HEK293 (cell line): Measurements from ENCODE around the gene NDUFB10.

Experiments used
- CTCF ChIA-PET: fragments of 350-600 bp; formaldehyde crosslinking; extraction: SDS; loops from one replicate; lab custom pipeline; 2021; ENCODE audit warnings: antibody characterized with exemption; lab: Yijun Ruan, JAX
- POLR2A ChIA-PET: fragments of 300-600 bp; formaldehyde crosslinking; extraction: SDS; loops from one replicate; lab custom pipeline; 2020; ENCODE audit warnings: antibody characterized with exemption, inconsistent platforms; lab: Yijun Ruan, JAX
- H3K27ac ChIP-seq: fragments of 200-500 bp; sonication (Bioruptor generic); 2 replicates; pipeline ENCODE4 v1.5.1; 2014; ENCODE audit warnings: low read depth, low read length, control low read depth, inconsistent platforms; ENCODE audit errors: extremely low read depth
- H3K36me3 ChIP-seq, 2 experiments: fragments of 200-500 bp in 1 of 2; sonication (Bioruptor generic) in 1 of 2; 1 replicate in 1 of 2; 2 replicates in 1 of 2; pipeline ENCODE4 v1.5.1; 2014 to 2017; ENCODE audit warnings: inconsistent platforms in 2 of 2, low read length in 2 of 2; ENCODE audit not compliant: control insufficient read depth in 2 of 2, insufficient read depth in 1 of 2
- H3K4me1 ChIP-seq: fragments of 200-500 bp; sonication (Bioruptor generic); 2 replicates; pipeline ENCODE4 v1.5.1; 2014; ENCODE audit warnings: mild to moderate bottlenecking, low read length, inconsistent platforms; ENCODE audit not compliant: control insufficient read depth, insufficient read depth
- H3K4me3 ChIP-seq: 2 replicates; pipeline ENCODE4 v1.5.1; 2011; ENCODE audit warnings: low read depth, mild to moderate bottlenecking, control low read depth, low read length, moderate library complexity
- H3K9me3 ChIP-seq: fragments of 200-500 bp; sonication (Bioruptor generic); 2 replicates; pipeline ENCODE4 v1.5.1; 2014; ENCODE audit warnings: low read depth, low read length, inconsistent platforms; ENCODE audit not compliant: control insufficient read depth, insufficient read depth
- GLIS2 ChIP-seq: fragments of 450-650 bp; formaldehyde crosslinking; IDR thresholded peaks from 2 replicates; pipeline ENCODE4 v1.5.1; 2016; ENCODE audit warnings: missing biosample characterization, missing genetic modification characterization
- REPIN1 ChIP-seq: fragments of 450-650 bp; formaldehyde crosslinking; IDR thresholded peaks from 2 replicates; pipeline ENCODE4 v1.5.1; 2017; ENCODE audit warnings: missing biosample characterization, missing genetic modification characterization, low read depth
- ZFP3 ChIP-seq: fragments of 450-650 bp; formaldehyde crosslinking; IDR thresholded peaks from 2 replicates; pipeline ENCODE4 v1.5.1; 2016; ENCODE audit warnings: low read depth, missing biosample characterization, missing genetic modification characterization
- ZNF202 ChIP-seq: fragments of 450-650 bp; formaldehyde crosslinking; IDR thresholded peaks from 2 replicates; pipeline ENCODE4 v1.5.1; 2016; ENCODE audit warnings: missing biosample characterization, missing genetic modification characterization, borderline replicate concordance
- ZNF302 ChIP-seq: fragments of 450-650 bp; formaldehyde crosslinking; IDR thresholded peaks from 2 replicates; pipeline ENCODE4 v1.5.1; 2016; ENCODE audit warnings: missing biosample characterization, missing genetic modification characterization, low read depth
- ZNF341 ChIP-seq: fragments of 450-650 bp; formaldehyde crosslinking; IDR thresholded peaks from 2 replicates; pipeline ENCODE4; 2016; ENCODE audit warnings: low read depth, missing biosample characterization, missing genetic modification characterization
- ZNF426 ChIP-seq: fragments of 450-650 bp; formaldehyde crosslinking; IDR thresholded peaks from 2 replicates; pipeline ENCODE4 v1.5.1; 2017; ENCODE audit warnings: missing biosample characterization, missing genetic modification characterization, mild to moderate bottlenecking, inconsistent platforms, moderate library complexity
- ZNF530 ChIP-seq: fragments of 450-650 bp; formaldehyde crosslinking; IDR thresholded peaks from 2 replicates; pipeline ENCODE4 v1.5.1; 2016; ENCODE audit warnings: low read depth, missing biosample characterization, missing genetic modification characterization
- ZNF600 ChIP-seq: fragments of 450-650 bp; formaldehyde crosslinking; IDR thresholded peaks from 2 replicates; pipeline ENCODE4 v1.5.1; 2016; ENCODE audit warnings: missing biosample characterization, missing genetic modification characterization
- ZNF621 ChIP-seq: fragments of 450-650 bp; formaldehyde crosslinking; IDR thresholded peaks from 2 replicates; pipeline ENCODE4 v1.5.1; 2017; ENCODE audit warnings: missing biosample characterization, missing genetic modification characterization
- ZNF658 ChIP-seq: fragments of 450-650 bp; formaldehyde crosslinking; IDR thresholded peaks from 2 replicates; pipeline ENCODE4; 2016; ENCODE audit warnings: missing biosample characterization, missing genetic modification characterization
- ZSCAN23 ChIP-seq: fragments of 450-650 bp; formaldehyde crosslinking; IDR thresholded peaks from 2 replicates; pipeline ENCODE4 v1.5.1; 2016; ENCODE audit warnings: missing biosample characterization, missing genetic modification characterization
- TF ChIP-seq, protein P1 (sequence below): fragments of 450-650 bp; formaldehyde crosslinking; IDR thresholded peaks from 2 replicates; pipeline ENCODE4 v1.5.1; 2016; ENCODE audit warnings: missing biosample characterization, missing genetic modification characterization
- TF ChIP-seq, protein P2 (sequence below): fragments of 450-650 bp; formaldehyde crosslinking; IDR thresholded peaks from 2 replicates; pipeline ENCODE4 v1.5.1; 2016; ENCODE audit warnings: missing biosample characterization, missing genetic modification characterization
- TF ChIP-seq, protein P3 (sequence below): fragments of 450-650 bp; formaldehyde crosslinking; conservative IDR thresholded peaks from 2 replicates; pipeline ENCODE4 v1.5.1; 2016; ENCODE audit warnings: low read depth, missing biosample characterization, missing genetic modification characterization

NDUFB10 gene

DNA sequence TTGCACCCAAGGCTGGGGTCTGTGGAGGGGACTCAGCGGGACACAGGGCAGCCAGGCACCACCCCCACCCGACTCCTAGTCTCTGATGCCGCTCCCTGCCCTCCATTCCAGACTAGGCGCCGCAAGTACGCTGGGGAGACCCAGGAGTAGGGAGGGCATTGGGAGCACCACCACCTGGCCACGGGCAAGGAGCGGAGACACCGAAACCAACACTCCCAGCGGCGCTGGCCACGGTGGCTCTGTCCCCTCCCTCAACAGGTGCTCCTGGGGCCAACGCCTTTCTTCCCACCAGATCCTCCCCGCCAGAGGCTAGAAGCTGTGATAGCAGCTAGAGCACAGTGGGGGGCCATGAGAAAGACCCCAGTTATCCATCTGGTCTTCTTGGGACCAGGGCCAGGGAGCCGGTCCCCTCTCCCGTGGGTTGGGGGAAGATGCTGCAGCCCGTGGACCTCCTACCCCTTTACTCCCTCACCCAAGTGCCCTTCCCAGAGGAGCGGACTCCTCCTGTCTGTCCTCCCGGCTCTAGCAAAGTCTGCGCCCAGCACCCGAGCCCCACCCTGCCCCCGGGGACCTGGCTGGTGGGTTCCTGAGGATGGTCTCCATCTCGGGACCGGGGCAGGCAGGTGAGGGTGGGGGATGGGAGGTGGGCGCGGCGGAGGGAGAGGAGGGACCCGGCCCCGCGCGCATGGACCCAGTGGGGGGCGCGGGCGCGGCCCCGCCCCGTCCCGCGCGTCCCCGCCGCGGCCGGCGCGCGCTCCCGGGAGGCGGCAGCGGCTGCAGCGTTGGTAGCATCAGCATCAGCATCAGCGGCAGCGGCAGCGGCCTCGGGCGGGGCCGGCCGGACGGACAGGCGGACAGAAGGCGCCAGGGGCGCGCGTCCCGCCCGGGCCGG, 30.1 kb downstream of the NDUFB10 start, which contains the start of gene SYNGR3 (continued):
- TF ChIP-seq, protein P1, sequence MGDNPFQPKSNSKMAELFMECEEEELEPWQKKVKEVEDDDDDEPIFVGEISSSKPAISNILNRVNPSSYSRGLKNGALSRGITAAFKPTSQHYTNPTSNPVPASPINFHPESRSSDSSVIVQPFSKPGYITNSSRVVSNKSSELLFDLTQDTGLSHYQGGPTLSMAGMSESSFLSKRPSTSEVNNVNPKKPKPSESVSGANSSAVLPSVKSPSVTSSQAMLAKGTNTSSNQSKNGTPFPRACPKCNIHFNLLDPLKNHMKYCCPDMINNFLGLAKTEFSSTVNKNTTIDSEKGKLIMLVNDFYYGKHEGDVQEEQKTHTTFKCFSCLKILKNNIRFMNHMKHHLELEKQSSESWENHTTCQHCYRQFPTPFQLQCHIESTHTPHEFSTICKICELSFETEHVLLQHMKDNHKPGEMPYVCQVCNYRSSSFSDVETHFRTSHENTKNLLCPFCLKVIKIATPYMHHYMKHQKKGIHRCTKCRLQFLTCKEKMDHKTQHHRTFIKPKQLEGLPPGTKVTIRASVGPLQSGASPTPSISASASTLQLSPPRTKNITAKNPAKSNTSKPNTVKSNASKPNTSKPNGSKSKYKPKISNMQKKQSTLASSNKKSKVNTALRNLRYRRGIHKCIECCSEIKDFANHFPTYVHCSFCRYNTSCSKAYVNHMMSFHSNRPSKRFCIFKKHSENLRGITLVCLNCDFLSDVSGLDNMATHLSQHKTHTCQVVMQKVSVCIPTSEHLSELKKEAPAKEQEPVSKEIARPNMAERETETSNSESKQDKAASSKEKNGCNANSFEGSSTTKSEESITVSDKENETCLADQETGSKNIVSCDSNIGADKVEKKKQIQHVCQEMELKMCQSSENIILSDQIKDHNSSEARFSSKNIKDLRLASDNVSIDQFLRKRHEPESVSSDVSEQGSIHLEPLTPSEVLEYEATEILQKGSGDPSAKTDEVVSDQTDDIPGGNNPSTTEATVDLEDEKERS (tag by site-specific recombination) = no peak
- no peak for TF ChIP-seq ZNF302 (tag by site-specific recombination)
- no peak for TF ChIP-seq ZNF658 (tag by site-specific recombination)
- TF ChIP-seq, protein P2, sequence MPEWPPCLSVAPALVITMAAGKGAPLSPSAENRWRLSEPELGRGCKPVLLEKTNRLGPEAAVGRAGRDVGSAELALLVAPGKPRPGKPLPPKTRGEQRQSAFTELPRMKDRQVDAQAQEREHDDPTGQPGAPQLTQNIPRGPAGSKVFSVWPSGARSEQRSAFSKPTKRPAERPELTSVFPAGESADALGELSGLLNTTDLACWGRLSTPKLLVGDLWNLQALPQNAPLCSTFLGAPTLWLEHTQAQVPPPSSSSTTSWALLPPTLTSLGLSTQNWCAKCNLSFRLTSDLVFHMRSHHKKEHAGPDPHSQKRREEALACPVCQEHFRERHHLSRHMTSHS (tag by site-specific recombination) = no peak
- no peak for TF ChIP-seq ZNF530
- TF ChIP-seq, all 188 proteins: peak for 32

DNA sequence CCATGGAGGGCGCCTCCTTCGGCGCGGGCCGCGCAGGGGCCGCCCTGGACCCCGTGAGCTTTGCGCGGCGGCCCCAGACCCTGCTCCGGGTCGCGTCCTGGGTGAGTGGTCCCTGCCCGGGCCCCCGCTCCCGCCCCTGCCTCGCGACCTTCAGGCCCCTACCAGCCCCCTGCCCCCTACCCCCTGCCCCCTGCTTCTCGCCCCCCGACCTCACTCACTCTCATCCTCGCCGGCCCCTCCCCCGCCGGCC, 30.7 kb downstream of the NDUFB10 start:
- H3K27ac ChIP-seq = no peak overlapping the region
- ChIA-PET POLR2A (interaction anchor here (1.5 to 1.7 kb wide), 2 partner anchors 19 to 25 kb away, joined by 6 to 8 read pairs; partner anchors contain the start of genes RPS2 and TBL3), CTCF (interaction anchor here (0.6 to 1.6 kb wide), 2 partner anchors 14 to 131 kb away, joined by 3 to 8 read pairs; no protein-coding TSS in a partner anchor)
- H3K9me3 ChIP-seq = no peaks in the 10 kb centered on the region
- H3K36me3 ChIP-seq = peaks cover 0 to 22% of the 10 kb centered on the region in 2 experiments; a peak in 1 of 3 replicates
- H3K4me1 ChIP-seq = peaks cover 4% of the 10 kb centered on the region
- H3K4me3 ChIP-seq = peak overlapping the region; percentile 45
- TF ChIP-seq, protein P3, sequence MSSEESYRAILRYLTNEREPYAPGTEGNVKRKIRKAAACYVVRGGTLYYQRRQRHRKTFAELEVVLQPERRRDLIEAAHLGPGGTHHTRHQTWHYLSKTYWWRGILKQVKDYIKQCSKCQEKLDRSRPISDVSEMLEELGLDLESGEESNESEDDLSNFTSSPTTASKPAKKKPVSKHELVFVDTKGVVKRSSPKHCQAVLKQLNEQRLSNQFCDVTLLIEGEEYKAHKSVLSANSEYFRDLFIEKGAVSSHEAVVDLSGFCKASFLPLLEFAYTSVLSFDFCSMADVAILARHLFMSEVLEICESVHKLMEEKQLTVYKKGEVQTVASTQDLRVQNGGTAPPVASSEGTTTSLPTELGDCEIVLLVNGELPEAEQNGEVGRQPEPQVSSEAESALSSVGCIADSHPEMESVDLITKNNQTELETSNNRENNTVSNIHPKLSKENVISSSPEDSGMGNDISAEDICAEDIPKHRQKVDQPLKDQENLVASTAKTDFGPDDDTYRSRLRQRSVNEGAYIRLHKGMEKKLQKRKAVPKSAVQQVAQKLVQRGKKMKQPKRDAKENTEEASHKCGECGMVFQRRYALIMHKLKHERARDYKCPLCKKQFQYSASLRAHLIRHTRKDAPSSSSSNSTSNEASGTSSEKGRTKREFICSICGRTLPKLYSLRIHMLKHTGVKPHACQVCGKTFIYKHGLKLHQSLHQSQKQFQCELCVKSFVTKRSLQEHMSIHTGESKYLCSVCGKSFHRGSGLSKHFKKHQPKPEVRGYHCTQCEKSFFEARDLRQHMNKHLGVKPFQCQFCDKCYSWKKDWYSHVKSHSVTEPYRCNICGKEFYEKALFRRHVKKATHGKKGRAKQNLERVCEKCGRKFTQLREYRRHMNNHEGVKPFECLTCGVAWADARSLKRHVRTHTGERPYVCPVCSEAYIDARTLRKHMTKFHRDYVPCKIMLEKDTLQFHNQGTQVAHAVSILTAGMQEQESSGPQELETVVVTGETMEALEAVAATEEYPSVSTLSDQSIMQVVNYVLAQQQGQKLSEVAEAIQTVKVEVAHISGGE (tag by site-specific recombination) = no peak
- TF ChIP-seq ZSCAN23 (tag by site-specific recombination) (no peak), ZNF621 (tag by site-specific recombination) (no peak), ZNF426 (tag by site-specific recombination) (no peak), ZFP3 (tag by site-specific recombination) (no peak), GLIS2 (tag by site-specific recombination) (no peak), ZNF600 (tag by site-specific recombination) (no peak), ZNF341 (no peak), ZNF202 (tag by site-specific recombination) (no peak), REPIN1 (tag by site-specific recombination) (no peak)
